Smooth muscle cell (in vitro differentiated cells): Measurements from ENCODE around the gene PADI6. TPM values are rescaled to one million over a fixed set of nuclear protein-coding genes. Genes with fewer than 3 reads are reported as not detected.
A peak's percentile ranks its signal among the peaks of the same experiment; 100 is the strongest.

ENCODE experiments used
- DNase-seq: peaks from one replicate; lab custom pipeline; 2025; ENCODE audit not compliant: unreplicated experiment; lab: John Stamatoyannopoulos, UW
- H2AFZ ChIP-seq: fragments of 200-600 bp; sonication (generic); 2 replicates; pipeline ENCODE4 v1.6.0; 2016; ENCODE audit warnings: antibody characterized with exemption, low read depth, mild to moderate bottlenecking
- H3F3A ChIP-seq: fragments of 200-600 bp; sonication (generic); 2 replicates; pipeline ENCODE4 v1.6.0; 2017; ENCODE audit warnings: antibody characterized with exemption, low read depth
- H3K27ac ChIP-seq: fragments of 200-600 bp; sonication (generic); 2 replicates; pipeline ENCODE4 v1.5.1; 2016; ENCODE audit warnings: low read depth, mild to moderate bottlenecking
- H3K27me3 ChIP-seq: fragments of 200-600 bp; sonication (generic); 2 replicates; pipeline ENCODE4 v1.6.1; 2016; ENCODE audit warnings: low read depth, mild to moderate bottlenecking
- H3K36me3 ChIP-seq: fragments of 200-600 bp; sonication (generic); 2 replicates; pipeline ENCODE4 v1.5.1; 2016; ENCODE audit warnings: low read depth
- H3K4me1 ChIP-seq: fragments of 200-600 bp; sonication (generic); 2 replicates; pipeline ENCODE4 v1.5.1; 2016; ENCODE audit warnings: low read depth
- H3K4me2 ChIP-seq: fragments of 200-600 bp; sonication (generic); 2 replicates; pipeline ENCODE4 v1.6.0; 2016; ENCODE audit warnings: mild to moderate bottlenecking
- H3K4me3 ChIP-seq: fragments of 200-600 bp; sonication (generic); 2 replicates; pipeline ENCODE4 v1.5.1; 2016; ENCODE audit warnings: mild to moderate bottlenecking
- H3K79me2 ChIP-seq: fragments of 200-600 bp; sonication (generic); 2 replicates; pipeline ENCODE4 v1.6.0; 2016; ENCODE audit warnings: low read depth, mild to moderate bottlenecking
- H3K9ac ChIP-seq: fragments of 200-600 bp; sonication (generic); 2 replicates; pipeline ENCODE4 v1.6.0; 2016; ENCODE audit warnings: low read depth
- H3K9me3 ChIP-seq: fragments of 200-600 bp; sonication (generic); replicated peaks from 2 replicates; pipeline ENCODE4 v1.5.1; 2016; ENCODE audit warnings: low read depth
- H4K20me1 ChIP-seq: fragments of 200-600 bp; sonication (generic); 2 replicates; pipeline ENCODE4 v1.6.0; 2016; ENCODE audit warnings: low read depth
- WGBS: methylation state at CpG from one replicate; pipeline ENCODE4 v1.1.7; 2016; ENCODE audit warnings: low lambda C conversion rate; 5-methylcytosine and 5-hydroxymethylcytosine counted together
- polyA plus RNA-seq: library from polyadenylated mRNA; unstranded; fragments of >200 nt; fragmentation: Nextera tagmentation; extraction: Ambion mirVana; gene quantifications from 2 replicates; pipeline ENCODE4 v1.2.1, GENCODE V29; 2016
- total RNA-seq: library from RNA; depleted of rRNA; stranded (reverse); fragments of >200 nt; gene quantifications from 2 replicates; pipeline ENCODE4 v1.2.3, GENCODE V29; 2014
- TF ChIP-seq, protein P1 (sequence below): fragments of 200-600 bp; sonication (generic); IDR thresholded peaks from 2 replicates; pipeline ENCODE4 v1.5.1; 2017; ENCODE audit warnings: borderline replicate concordance, mild to moderate bottlenecking, antibody characterized with exemption; ENCODE audit not compliant: insufficient read depth, poor library complexity, severe bottlenecking

The PADI6 gene
- total and polyA plus RNA-seq, 2 experiments from 2014 or later = not detected

DNA sequence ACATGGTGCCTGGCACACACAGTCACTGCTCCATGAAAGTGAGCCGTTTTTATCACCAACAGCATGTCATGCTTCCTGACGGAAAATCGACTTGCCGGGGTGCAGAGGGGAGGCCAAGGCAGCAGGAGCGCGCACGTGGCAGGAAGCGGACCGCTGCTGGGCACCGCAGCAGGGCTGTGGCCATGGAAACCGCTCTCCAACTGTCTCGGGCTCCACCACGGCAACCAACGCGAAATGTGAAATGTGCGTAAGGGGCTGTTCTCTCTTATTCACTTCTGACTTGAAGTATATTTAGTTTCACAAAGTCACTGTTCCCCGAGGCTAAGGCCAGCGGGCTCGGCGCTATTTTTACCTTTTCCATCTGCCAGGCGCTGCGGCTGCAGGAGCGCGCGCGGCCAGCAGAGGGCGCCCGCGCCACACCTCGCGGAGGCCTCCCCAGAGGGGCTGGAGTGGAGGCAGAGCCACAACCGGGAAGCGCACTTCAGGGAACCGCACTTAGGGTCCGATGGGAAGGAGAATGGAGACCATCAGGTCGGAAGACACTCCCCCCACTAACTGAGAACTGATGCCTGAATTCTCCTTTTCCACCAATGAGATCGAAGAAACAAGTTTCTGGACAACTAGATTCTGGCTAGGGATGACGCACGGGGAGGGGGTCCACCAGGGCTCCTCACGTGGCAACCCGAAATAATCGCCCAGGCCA lies 47.8 kb downstream of the PADI6 start:
- H4K20me1 ChIP-seq = peaks cover 82% of the 10 kb centered on the region
- peak; percentile 19 for DNase-seq
- H3K4me1 ChIP-seq = no peaks in the 10 kb centered on the region
- H3K27me3 ChIP-seq = no peaks in the 10 kb centered on the region
- H3K27ac ChIP-seq = no peak overlapping the region
- H3K9ac ChIP-seq = no peak overlapping the region
- H3K4me3 ChIP-seq = no peak overlapping the region
- H3F3A ChIP-seq = no peaks in the 10 kb centered on the region
- TF ChIP-seq, protein P1, sequence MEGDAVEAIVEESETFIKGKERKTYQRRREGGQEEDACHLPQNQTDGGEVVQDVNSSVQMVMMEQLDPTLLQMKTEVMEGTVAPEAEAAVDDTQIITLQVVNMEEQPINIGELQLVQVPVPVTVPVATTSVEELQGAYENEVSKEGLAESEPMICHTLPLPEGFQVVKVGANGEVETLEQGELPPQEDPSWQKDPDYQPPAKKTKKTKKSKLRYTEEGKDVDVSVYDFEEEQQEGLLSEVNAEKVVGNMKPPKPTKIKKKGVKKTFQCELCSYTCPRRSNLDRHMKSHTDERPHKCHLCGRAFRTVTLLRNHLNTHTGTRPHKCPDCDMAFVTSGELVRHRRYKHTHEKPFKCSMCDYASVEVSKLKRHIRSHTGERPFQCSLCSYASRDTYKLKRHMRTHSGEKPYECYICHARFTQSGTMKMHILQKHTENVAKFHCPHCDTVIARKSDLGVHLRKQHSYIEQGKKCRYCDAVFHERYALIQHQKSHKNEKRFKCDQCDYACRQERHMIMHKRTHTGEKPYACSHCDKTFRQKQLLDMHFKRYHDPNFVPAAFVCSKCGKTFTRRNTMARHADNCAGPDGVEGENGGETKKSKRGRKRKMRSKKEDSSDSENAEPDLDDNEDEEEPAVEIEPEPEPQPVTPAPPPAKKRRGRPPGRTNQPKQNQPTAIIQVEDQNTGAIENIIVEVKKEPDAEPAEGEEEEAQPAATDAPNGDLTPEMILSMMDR = peak; percentile 100
- no peak overlapping the region for H2AFZ ChIP-seq
- no peak overlapping the region for H3K4me2 ChIP-seq
- 55% methylated on average over 42 of the region's 42 CpGs for WGBS
- H3K79me2 ChIP-seq = peaks cover 3% of the 10 kb centered on the region
- H3K9me3 ChIP-seq = no peaks in the 10 kb centered on the region
- peaks cover 3% of the 10 kb centered on the region for H3K36me3 ChIP-seq

DNA sequence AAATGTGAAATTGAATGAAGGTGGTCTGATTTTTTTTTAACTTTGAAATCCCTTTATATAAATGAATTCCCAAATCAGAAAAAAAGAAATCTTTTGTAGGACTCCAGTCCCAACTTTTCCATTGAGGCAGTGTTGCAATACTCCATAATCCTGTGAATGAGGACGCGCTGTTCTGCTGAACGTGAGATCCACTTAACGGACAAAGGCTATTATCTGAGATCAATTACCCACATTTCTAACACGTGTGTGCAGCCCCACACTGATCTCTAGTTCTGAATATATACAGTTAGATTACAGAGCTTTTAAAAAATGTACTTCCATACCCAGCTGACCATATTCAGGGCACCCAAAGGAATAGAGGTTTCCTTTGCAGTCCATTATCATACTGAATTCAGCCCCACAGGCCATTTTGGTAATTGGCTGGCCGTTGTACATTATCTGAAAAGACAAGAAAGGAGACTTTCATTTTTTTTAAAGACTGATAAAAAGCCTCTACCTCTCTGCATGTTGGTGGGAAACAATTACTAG lies 48.5 kb downstream of the PADI6 start:
- H3K4me3 ChIP-seq = no peak overlapping the region
- H3K36me3 ChIP-seq = peaks cover 3% of the 10 kb centered on the region
- no peaks in the 10 kb centered on the region for H3K4me1 ChIP-seq
- H3K9me3 ChIP-seq = no peaks in the 10 kb centered on the region
- TF ChIP-seq, protein P1 = no peak
- no peak overlapping the region for H3K4me2 ChIP-seq
- no peak overlapping the region for H3K9ac ChIP-seq
- no peak overlapping the region for H3K27ac ChIP-seq
- H3K27me3 ChIP-seq = no peaks in the 10 kb centered on the region
- H3K79me2 ChIP-seq = peaks cover 3% of the 10 kb centered on the region
- DNase-seq = no peak
- WGBS = 81% methylated on average over 6 of the region's 6 CpGs
- H2AFZ ChIP-seq = no peak overlapping the region
- H4K20me1 ChIP-seq = peaks cover 84% of the 10 kb centered on the region
- H3F3A ChIP-seq = no peaks in the 10 kb centered on the region

DNA sequence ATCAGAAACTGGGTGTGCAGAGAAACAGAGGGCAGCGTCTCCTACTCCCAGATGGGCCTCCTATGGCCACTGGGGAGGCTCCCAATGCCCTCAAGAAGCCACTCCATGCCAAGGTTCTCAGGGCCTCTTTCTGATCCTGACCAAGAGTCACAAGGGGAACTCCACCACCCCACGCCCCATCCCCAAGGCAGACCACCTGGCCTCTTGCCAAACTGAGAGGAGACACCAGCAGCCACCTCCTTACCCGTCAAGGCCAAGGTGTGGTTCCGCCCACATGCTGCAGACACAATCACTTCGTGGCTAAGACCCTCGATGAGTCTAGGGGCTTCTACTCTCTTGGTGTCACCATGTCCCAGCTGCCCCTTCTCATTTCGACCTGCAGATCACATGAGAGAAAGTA lies 50.5 kb downstream of the PADI6 start:
- peaks cover 3% of the 10 kb centered on the region for H3K36me3 ChIP-seq
- H4K20me1 ChIP-seq = peaks cover 90% of the 10 kb centered on the region
- H3K9ac ChIP-seq = no peak overlapping the region
- no peaks in the 10 kb centered on the region for H3F3A ChIP-seq
- no peak for DNase-seq
- peaks cover 3% of the 10 kb centered on the region for H3K79me2 ChIP-seq
- H3K4me2 ChIP-seq = no peak overlapping the region
- no peak overlapping the region for H2AFZ ChIP-seq
- no peak overlapping the region for H3K4me3 ChIP-seq
- TF ChIP-seq, protein P1 = no peak
- 94% methylated on average over 7 of the region's 7 CpGs for WGBS
- no peak overlapping the region for H3K27ac ChIP-seq
- no peaks in the 10 kb centered on the region for H3K4me1 ChIP-seq
- H3K9me3 ChIP-seq = no peaks in the 10 kb centered on the region
- no peaks in the 10 kb centered on the region for H3K27me3 ChIP-seq
